Epithelial cell of proximal tubule (primary cell): ENCODE measurements around the gene PEX13. TPM values are rescaled to one million over a fixed set of nuclear protein-coding genes. Genes with fewer than 3 reads are reported as not detected.
"Not testable (repeated sequence)": the region's sequence is repeated elsewhere in the genome, so short reads cannot be mapped to it uniquely, and the experiment has no call there.

ENCODE experiments used
- DNase-seq: peaks from one replicate; pipeline ENCODE4 v3.0.0-alpha.2; 2011; ENCODE audit warnings: low read depth
- H3K4me3 ChIP-seq: 2 replicates; pipeline ENCODE4 v1.5.1; 2011; ENCODE audit warnings: low read depth, mild to moderate bottlenecking, low read length
- total RNA-seq: library from RNA; depleted of rRNA; stranded (reverse); fragments of >200 nt; gene quantifications from 2 replicates; pipeline ENCODE4 v1.2.3, GENCODE V29; 2015
- TF ChIP-seq, protein P1 (sequence below): conservative IDR thresholded peaks from 2 replicates; pipeline ENCODE4 v1.5.1; 2012; ENCODE audit warnings: low read depth, mild to moderate bottlenecking, low read length

The PEX13 gene
- total RNA-seq, 1 donor from 2014 or later = 29.6 TPM

GRCh38 chr2:60977562-60977895 lies 40.0 kb upstream of the PEX13 start:
- no peak overlapping the region for H3K4me3 ChIP-seq
- TF ChIP-seq, protein P1, sequence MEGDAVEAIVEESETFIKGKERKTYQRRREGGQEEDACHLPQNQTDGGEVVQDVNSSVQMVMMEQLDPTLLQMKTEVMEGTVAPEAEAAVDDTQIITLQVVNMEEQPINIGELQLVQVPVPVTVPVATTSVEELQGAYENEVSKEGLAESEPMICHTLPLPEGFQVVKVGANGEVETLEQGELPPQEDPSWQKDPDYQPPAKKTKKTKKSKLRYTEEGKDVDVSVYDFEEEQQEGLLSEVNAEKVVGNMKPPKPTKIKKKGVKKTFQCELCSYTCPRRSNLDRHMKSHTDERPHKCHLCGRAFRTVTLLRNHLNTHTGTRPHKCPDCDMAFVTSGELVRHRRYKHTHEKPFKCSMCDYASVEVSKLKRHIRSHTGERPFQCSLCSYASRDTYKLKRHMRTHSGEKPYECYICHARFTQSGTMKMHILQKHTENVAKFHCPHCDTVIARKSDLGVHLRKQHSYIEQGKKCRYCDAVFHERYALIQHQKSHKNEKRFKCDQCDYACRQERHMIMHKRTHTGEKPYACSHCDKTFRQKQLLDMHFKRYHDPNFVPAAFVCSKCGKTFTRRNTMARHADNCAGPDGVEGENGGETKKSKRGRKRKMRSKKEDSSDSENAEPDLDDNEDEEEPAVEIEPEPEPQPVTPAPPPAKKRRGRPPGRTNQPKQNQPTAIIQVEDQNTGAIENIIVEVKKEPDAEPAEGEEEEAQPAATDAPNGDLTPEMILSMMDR = no peak
- DNase-seq = no peak

DNA sequence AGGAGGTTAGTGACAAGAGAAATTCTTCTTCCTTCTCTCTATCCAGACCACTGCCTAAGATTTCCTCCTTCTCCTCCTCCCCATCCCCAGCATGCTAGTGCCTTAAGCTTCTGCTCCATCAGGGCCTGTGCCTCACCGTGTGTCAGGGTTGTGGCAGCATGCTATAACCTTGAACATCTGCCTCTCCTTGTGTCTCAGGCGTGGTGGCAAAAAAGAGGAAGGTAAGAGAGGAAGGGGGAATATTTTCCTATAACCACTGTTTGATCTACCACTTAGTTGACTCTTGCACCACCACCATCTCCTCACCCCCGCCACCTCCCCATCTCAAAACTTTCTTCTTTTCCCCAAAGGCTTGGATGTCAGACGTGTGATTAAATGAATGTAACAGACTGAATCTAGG lies 38.3 kb upstream of the PEX13 start:
- DNase-seq = no peak
- no peak overlapping the region for H3K4me3 ChIP-seq
- TF ChIP-seq, protein P1 = no peak

- TF ChIP-seq, protein P1 = no peak
- H3K4me3 ChIP-seq = no peak overlapping the region
Observed at GRCh38 chr2:60980071-60980815, 37.3 kb upstream of the PEX13 start.

GRCh38 chr2:60982066-60982465 lies 35.5 kb upstream of the PEX13 start:
- DNase-seq, H3K4me3 ChIP-seq: not testable (repeated sequence)

More at GRCh38 chr2:60980071-60980815, 37.3 kb upstream of the PEX13 start:
- no peak for DNase-seq

- DNase-seq = no peak
- TF ChIP-seq, protein P1 = no peak
Observed at GRCh38 chr2:60984720-60985119, 32.8 kb upstream of the PEX13 start.

DNA sequence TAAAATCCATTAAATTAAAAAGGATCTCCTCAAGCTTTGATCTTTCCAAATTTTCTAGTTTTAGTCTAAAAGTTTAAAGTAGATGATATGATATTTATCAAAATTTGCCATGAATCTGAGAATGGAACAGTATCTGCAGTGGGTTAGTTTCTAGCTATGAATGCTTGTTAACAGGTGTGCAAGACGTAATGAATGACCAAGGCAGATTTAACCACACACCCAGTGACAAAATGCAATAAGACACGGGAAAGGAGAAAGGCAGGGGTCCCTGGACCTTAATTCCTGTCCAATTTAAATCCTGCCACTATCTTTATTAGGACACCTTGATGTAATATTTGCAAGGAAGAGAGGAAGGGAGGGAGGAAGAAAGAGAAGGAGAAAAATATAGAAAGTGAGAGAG lies 30.5 kb upstream of the PEX13 start:
- no peak overlapping the region for H3K4me3 ChIP-seq
- DNase-seq = no peak
- TF ChIP-seq, protein P1 = no peak

More at GRCh38 chr2:60984720-60985119, 32.8 kb upstream of the PEX13 start:
- no peak overlapping the region for H3K4me3 ChIP-seq

- not testable (repeated sequence) for H3K4me3 ChIP-seq, DNase-seq
Observed at GRCh38 chr2:60987656-60988055, 29.9 kb upstream of the PEX13 start.

DNA sequence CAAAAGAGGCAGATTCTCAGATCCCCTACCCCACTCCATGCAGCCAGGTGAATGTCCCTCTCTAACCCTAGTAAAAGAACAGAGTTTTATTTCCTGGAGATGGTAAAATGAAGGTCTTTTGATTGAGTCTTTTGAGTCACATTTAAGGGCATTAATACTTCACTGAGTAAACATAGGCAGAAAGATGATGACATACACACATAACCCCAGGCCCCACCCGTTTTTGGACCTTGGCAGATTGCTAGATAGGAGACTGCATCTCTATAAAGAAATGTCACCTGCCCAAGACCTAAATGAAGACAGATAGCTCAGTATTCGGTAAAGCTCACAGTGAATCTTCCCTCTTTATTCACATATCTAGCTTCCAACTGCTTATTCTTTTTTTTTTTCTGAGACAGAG lies 28.3 kb upstream of the PEX13 start:
- TF ChIP-seq, protein P1 = no peak
- no peak for DNase-seq
- no peak overlapping the region for H3K4me3 ChIP-seq
